ENCODE data around the gene BAG5.

The BAG5 gene

GRCh38 chr14:103509864-103510723, 52.4 kb downstream of the BAG5 start:
- Histone ChIP-seq H3K4me1 (ENCODE audit: control insufficient read depth, insufficient read depth, low read length) (no peaks in the 10 kb centered on the region), H3K4me3 (ENCODE audit: low read depth, low read length) (no peak overlapping the region), H3K36me3 (ENCODE audit: control insufficient read depth, insufficient read depth, low read length) (peaks cover 38% of the 10 kb centered on the region), H3K27me3 (ENCODE audit: control insufficient read depth, insufficient read depth, low read length) (no peaks in the 10 kb centered on the region), H3K9ac (ENCODE audit: low read depth, low read length) (no peak overlapping the region), H3K9me3 (ENCODE audit: control insufficient read depth, insufficient read depth, low read length) (no peaks in the 10 kb centered on the region), H3K27ac (ENCODE audit: low read depth, low read length) (no peak overlapping the region)

DNA sequence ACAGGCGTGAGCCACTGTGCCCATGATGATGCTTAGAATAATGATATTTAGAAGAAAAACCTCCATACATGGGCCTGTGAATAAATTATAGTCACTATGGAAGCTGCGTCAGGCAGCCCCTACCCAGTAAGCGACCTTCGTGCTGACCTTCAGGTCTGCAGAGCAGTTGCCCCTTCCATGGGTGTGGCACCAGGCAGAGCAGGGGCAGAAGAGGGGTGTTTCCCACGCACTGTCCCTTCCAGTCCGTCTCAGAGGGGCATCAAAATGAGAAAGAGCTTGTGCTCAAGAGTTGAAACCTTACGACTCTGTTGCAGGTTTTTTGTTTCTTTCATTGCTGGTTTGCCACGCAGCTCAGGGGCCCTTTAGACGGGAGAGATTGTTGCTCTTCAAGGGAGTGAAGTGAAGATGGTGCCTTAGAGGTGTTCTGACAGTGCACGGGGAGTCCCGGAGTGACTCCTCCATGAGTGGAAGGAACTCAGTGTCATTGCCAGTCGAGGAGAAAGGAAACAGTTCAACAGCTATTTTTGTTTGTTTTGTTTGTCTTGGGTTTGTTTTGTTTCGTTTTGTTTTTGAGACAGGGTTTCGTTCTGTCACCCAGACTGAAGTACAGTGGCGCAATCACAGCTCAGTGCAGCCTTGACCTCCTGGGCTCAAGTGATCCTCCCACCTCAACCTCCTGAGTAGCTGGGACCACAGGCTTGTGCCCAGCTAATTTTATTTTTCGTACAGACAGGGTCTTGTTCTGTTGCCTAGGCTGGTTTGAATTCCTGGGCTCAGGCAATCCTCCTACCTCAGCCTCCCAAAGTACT, 53.7 kb downstream of the BAG5 start:
- Histone ChIP-seq H3K4me1 (ENCODE audit: control insufficient read depth, insufficient read depth, low read length) (no peaks in the 10 kb centered on the region), H3K27ac (ENCODE audit: low read depth, low read length) (no peak overlapping the region), H3K9ac (ENCODE audit: low read depth, low read length) (no peak overlapping the region), H3K4me3 (ENCODE audit: low read depth, low read length) (no peak overlapping the region), H3K36me3 (ENCODE audit: control insufficient read depth, insufficient read depth, low read length) (peaks cover 49% of the 10 kb centered on the region), H3K27me3 (ENCODE audit: control insufficient read depth, insufficient read depth, low read length) (no peaks in the 10 kb centered on the region), H3K9me3 (ENCODE audit: control insufficient read depth, insufficient read depth, low read length) (no peaks in the 10 kb centered on the region)

DNA sequence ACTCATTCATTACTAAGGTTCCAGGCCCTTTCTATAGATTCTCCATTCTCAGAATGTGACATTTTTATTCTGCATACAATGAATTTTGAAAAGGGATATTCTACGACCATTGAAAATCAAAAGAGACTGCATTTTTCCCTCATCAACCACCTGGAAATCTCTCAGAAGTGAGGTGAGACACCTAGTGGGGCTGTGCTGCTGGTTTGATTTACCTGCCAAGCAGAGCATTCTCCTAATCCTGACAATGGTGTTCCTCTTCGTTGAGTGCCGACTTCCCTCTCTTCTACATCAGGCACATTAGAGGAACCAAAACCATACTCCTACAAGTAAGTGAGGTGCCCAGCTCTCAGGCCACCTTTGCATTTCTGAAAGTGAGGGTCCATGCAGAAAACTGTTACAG, 54.7 kb downstream of the BAG5 start:
- Histone ChIP-seq H3K27me3 (ENCODE audit: control insufficient read depth, insufficient read depth, low read length) (no peaks in the 10 kb centered on the region), H3K9ac (ENCODE audit: low read depth, low read length) (no peak overlapping the region), H3K9me3 (ENCODE audit: control insufficient read depth, insufficient read depth, low read length) (no peaks in the 10 kb centered on the region), H3K36me3 (ENCODE audit: control insufficient read depth, insufficient read depth, low read length) (peaks cover 59% of the 10 kb centered on the region), H3K4me3 (ENCODE audit: low read depth, low read length) (no peak overlapping the region), H3K27ac (ENCODE audit: low read depth, low read length) (no peak overlapping the region), H3K4me1 (ENCODE audit: control insufficient read depth, insufficient read depth, low read length) (no peaks in the 10 kb centered on the region)
